Measurements from ENCODE around the gene KAT5. TPM values are rescaled to one million over a fixed set of nuclear protein-coding genes. Genes with fewer than 3 reads are reported as not detected.

KAT5 gene
- total and polyA plus RNA-seq, 2 experiments from 2014 or later = 33.3 to 34.8 TPM

- TF ChIP-seq ZNF462 (CRISPR knock-in tag; IDR thresholded peaks at IDR 0.05) (no peak), ZNF114 (CRISPR knock-in tag; IDR thresholded peaks at IDR 0.05) (no peak), STAT1 (IDR thresholded peaks at IDR 0.05; ENCODE audit: unreplicated experiment) (no peak), POLR2AphosphoS5 (IDR thresholded peaks at IDR 0.05; ENCODE audit: low read depth) (peak; percentile 43; the same call in 1 of the 2 replicates), ETS1 (IDR thresholded peaks at IDR 0.05) (no peak), NANOG (IDR thresholded peaks at IDR 0.05; ENCODE audit: borderline replicate concordance) (no peak), ZNF331 (CRISPR knock-in tag; IDR thresholded peaks at IDR 0.05; ENCODE audit: low read depth) (no peak)
These were observed 49.0 kb upstream of the KAT5 start, which contains the start of gene RELA (continued) for GRCh38 chr11:65662799-65663638.

Measured in GM23338 (cell line).